GM10248 (cell line): Measurements from ENCODE around the gene CTCFL.

Source experiments
- CTCF ChIA-PET: fragments of 300-600 bp; sonication (Branson Sonifier 250); formaldehyde crosslinking; extraction: SDS; loops from one replicate; lab custom pipeline; 2021; ENCODE audit warnings: antibody characterized with exemption; lab: Yijun Ruan, JAX
- POLR2A ChIA-PET: fragments of 350-650 bp; sonication (Branson Sonifier 250); formaldehyde crosslinking; extraction: SDS; loops from one replicate; lab custom pipeline; 2020; ENCODE audit warnings: antibody characterized with exemption; lab: Yijun Ruan, JAX
- DNase-seq: peaks from one replicate; pipeline ENCODE4 v3.0.0; 2012; ENCODE audit errors: extremely low spot score
- CTCF ChIP-seq: IDR thresholded peaks from 2 replicates; pipeline ENCODE4 v1.5.1; 2012; ENCODE audit warnings: mild to moderate bottlenecking, low read depth; ENCODE audit errors: extremely low read depth, missing control alignments, control extremely low read depth

CTCFL gene

GRCh38 chr20:57503035-57503658 lies 21.8 kb downstream of the CTCFL start:
- ChIA-PET POLR2A (no interaction called here), CTCF (interaction anchor here (1.3 to 1.9 kb wide), 2 partner anchors 13 to 412 kb away, joined by 4 to 9 read pairs; no protein-coding TSS in a partner anchor)
- no peak for DNase-seq
- no peak for TF ChIP-seq CTCF

- ChIA-PET CTCF (interaction anchor here (1.0 to 1.9 kb wide), 3 partner anchors 26 to 412 kb away, joined by 4 to 9 read pairs (median 7); no protein-coding TSS in a partner anchor), POLR2A (no interaction called here)
- no peak for TF ChIP-seq CTCF
- no peak for DNase-seq
Observed at GRCh38 chr20:57502336-57502700, 22.6 kb downstream of the CTCFL start.

- POLR2A ChIA-PET, result no interaction called here
- CTCF ChIA-PET, result interaction anchor here (1.0 to 1.3 kb wide), 3 partner anchors 25 to 678 kb away, joined by 3 to 7 read pairs (median 4); no protein-coding TSS in a partner anchor
- DNase-seq, result no peak
- TF ChIP-seq CTCF, result no peak
Observed at GRCh38 chr20:57501461-57502335, 23.2 kb downstream of the CTCFL start.

GRCh38 chr20:57500962-57501361 lies 24.0 kb downstream of the CTCFL start:
- TF ChIP-seq CTCF, result no peak
- ChIA-PET POLR2A (no interaction called here), CTCF (interaction anchor here (1.3 kb wide), 2 partner anchors 119 to 679 kb away, joined by 3 to 7 read pairs; no protein-coding TSS in a partner anchor)
- no peak for DNase-seq

GRCh38 chr20:57500235-57500634 lies 24.7 kb downstream of the CTCFL start:
- DNase-seq, result no peak
- no peak for TF ChIP-seq CTCF
- ChIA-PET POLR2A (no interaction called here), CTCF (interaction anchor here (1.4 to 3.0 kb wide), 4 partner anchors 96 to 154 kb away, joined by 3 to 12 read pairs (median 8); no protein-coding TSS in a partner anchor)

- ChIA-PET CTCF (interaction anchor here (1.1 to 3.0 kb wide), 12 partner anchors 12 to 410 kb away, joined by 3 to 12 read pairs (median 4); partner anchors contain the start of gene RBM38), POLR2A (no interaction called here)
- DNase-seq, result no peak
- TF ChIP-seq CTCF, result no peak
Observed at GRCh38 chr20:57499676-57500075, 25.3 kb downstream of the CTCFL start.
